ENCODE results near the gene CAMK1G.

- TF ChIP-seq MXI1 (IDR thresholded peaks at IDR 0.05; ENCODE audit: borderline replicate concordance, low read depth, low read length) = no peak
- TF ChIP-seq RFX5 (IDR thresholded peaks at IDR 0.05; ENCODE audit: low read depth, low read length) = no peak
- no peak for TF ChIP-seq MAZ (IDR thresholded peaks at IDR 0.05; ENCODE audit: borderline replicate concordance, low read depth, low read length)
- TF ChIP-seq RAD21 (IDR thresholded peaks at IDR 0.05; ENCODE audit: low read length) = no peak
- TF ChIP-seq CTCF (conservative IDR thresholded peaks at IDR 0.05; ENCODE audit: low read depth, low read length) = no peak
- no peak for TF ChIP-seq SMC3 (IDR thresholded peaks at IDR 0.05; ENCODE audit: low read depth, low read length)
- no peak for TF ChIP-seq POLR2A (IDR thresholded peaks at IDR 0.05; ENCODE audit: low read depth, low read length)
- TF ChIP-seq ELK1 (IDR thresholded peaks at IDR 0.05; ENCODE audit: borderline replicate concordance, low read depth, low read length) = no peak
- TF ChIP-seq MAFK (IDR thresholded peaks at IDR 0.05; ENCODE audit: low read depth, low read length) = no peak
- no peak for TF ChIP-seq CHD1 (IDR thresholded peaks at IDR 0.05; ENCODE audit: low read depth, low read length)
Measured at GRCh38 chr1:209603877-209604276, 20.4 kb downstream of the CAMK1G start.

Data from IMR-90 (cell line).